Measurements from ENCODE around the gene DMRT3.

- TF ChIP-seq CTCF (IDR thresholded peaks at IDR 0.05) (no peak), POLR2A (IDR thresholded peaks at IDR 0.05) (no peak)
These were observed 5.0 kb downstream of the DMRT3 start for GRCh38 chr9:981491-981898.

All from vagina (tissue), 2 donors.